EH (cell line): ENCODE results near the gene DIPK1B.
A peak's percentile ranks its signal among the peaks of the same experiment; 100 is the strongest.

Source experiments
- DNase-seq: peaks from one replicate; pipeline ENCODE4 v3.0.0-alpha.2; 2015; ENCODE audit warnings: low read depth

DIPK1B gene

GRCh38 chr9:136738960-136739359, 26.6 kb downstream of the DIPK1B start:
- no peak for DNase-seq

GRCh38 chr9:136739509-136739908, 27.1 kb downstream of the DIPK1B start:
- DNase-seq, result no peak

- no peak for DNase-seq
These were observed 27.7 kb downstream of the DIPK1B start for GRCh38 chr9:136740069-136740468.

GRCh38 chr9:136740491-136740890, 28.1 kb downstream of the DIPK1B start:
- DNase-seq, result no peak

GRCh38 chr9:136740971-136741882, 28.9 kb downstream of the DIPK1B start:
- DNase-seq, result peak; percentile 34

- DNase-seq, result no peak
These were observed 29.7 kb downstream of the DIPK1B start for GRCh38 chr9:136741883-136742571.

GRCh38 chr9:136742591-136743391, 30.4 kb downstream of the DIPK1B start, which contains the start of gene LCN10:
LCN10 (minus strand) TSS chr9:136742940; CDS start chr9:136742903, 37 bp downstream.
- no peak for DNase-seq

- no peak for DNase-seq
These were observed 31.4 kb downstream of the DIPK1B start for GRCh38 chr9:136743639-136744211.

- no peak for DNase-seq
These were observed 32.4 kb downstream of the DIPK1B start for GRCh38 chr9:136744773-136745172.

GRCh38 chr9:136745389-136746154, 33.2 kb downstream of the DIPK1B start:
- DNase-seq, result no peak

- DNase-seq, result no peak
These were observed 33.8 kb downstream of the DIPK1B start for GRCh38 chr9:136746155-136746490.

- DNase-seq, result no peak
These were observed 34.2 kb downstream of the DIPK1B start for GRCh38 chr9:136746621-136747020.

GRCh38 chr9:136747161-136748060, 35.0 kb downstream of the DIPK1B start:
- DNase-seq, result no peak

GRCh38 chr9:136748201-136748600, 35.8 kb downstream of the DIPK1B start, which contains the start of gene LCN6:
LCN6 (minus strand) TSS chr9:136748525; CDS start chr9:136748483, 42 bp downstream.
- DNase-seq, result no peak

GRCh38 chr9:136748666-136749611, 36.6 kb downstream of the DIPK1B start:
- DNase-seq, result no peak

GRCh38 chr9:136750526-136750925, 38.2 kb downstream of the DIPK1B start:
- no peak for DNase-seq

GRCh38 chr9:136751244-136751643, 38.9 kb downstream of the DIPK1B start:
- DNase-seq, result no peak

GRCh38 chr9:136751814-136752213, 39.4 kb downstream of the DIPK1B start:
- no peak for DNase-seq
